ENCODE measurements around the gene CHSY1.

GRCh38 chr15:101198031-101198575 is 53.7 kb downstream of the CHSY1 start:
- TF ChIP-seq, protein P1, sequence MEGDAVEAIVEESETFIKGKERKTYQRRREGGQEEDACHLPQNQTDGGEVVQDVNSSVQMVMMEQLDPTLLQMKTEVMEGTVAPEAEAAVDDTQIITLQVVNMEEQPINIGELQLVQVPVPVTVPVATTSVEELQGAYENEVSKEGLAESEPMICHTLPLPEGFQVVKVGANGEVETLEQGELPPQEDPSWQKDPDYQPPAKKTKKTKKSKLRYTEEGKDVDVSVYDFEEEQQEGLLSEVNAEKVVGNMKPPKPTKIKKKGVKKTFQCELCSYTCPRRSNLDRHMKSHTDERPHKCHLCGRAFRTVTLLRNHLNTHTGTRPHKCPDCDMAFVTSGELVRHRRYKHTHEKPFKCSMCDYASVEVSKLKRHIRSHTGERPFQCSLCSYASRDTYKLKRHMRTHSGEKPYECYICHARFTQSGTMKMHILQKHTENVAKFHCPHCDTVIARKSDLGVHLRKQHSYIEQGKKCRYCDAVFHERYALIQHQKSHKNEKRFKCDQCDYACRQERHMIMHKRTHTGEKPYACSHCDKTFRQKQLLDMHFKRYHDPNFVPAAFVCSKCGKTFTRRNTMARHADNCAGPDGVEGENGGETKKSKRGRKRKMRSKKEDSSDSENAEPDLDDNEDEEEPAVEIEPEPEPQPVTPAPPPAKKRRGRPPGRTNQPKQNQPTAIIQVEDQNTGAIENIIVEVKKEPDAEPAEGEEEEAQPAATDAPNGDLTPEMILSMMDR (IDR thresholded peaks at IDR 0.05): no peak
- TF ChIP-seq EP300 (IDR thresholded peaks at IDR 0.05) (no peak), ZNF302 (CRISPR knock-in tag; IDR thresholded peaks at IDR 0.05) (no peak), ESRRA (IDR thresholded peaks at IDR 0.05; ENCODE audit: borderline replicate concordance, low read length) (no peak), CHD2 (IDR thresholded peaks at IDR 0.05; ENCODE audit: low read length, partially characterized antibody) (no peak)

All from A549 (cell line).